ENCODE measurements around the gene LINGO1.

The LINGO1 gene

DNA sequence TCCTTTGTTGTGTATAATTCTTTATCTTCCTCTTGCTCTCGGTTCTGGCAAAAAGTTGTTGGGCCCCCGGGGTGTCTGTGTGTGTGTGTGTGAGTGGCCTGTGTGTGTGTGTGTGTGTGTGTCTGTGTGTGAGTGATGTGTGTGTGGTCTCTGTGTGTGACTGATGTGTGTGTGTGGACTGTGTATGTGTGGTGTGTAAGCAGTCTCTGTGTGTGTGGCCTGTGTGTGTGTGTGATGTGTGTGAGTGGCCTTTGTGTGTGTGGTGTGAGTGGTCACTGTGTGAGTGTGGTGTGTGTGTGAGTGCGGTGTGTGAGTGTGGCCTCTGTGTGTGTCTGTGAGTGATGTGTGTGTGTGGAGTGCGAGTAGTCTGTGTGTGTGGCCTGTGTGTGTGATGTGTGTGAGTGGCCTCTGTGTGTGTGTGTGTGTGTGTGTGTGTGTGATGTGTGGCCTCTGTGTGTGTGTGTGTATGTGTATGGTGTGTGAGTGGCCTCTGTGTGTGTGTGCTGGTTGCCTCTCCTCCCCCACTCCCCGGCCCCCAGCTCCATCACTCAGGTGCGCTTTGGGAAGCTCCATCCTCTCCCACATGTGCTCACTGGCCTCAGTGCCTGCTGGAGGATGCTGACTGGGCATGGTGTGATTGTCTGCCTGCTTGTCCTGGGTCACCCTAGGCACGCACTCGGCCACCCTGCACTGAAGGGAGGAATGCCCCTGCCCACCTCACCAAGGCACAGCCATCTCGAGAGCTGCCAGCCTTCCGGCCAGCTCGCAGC lies 8.8 kb downstream of the LINGO1 start:
- peak overlapping the region; percentile 45 to 78 (median 70) for H3K27ac Mint-ChIP-seq
- TF ChIP-seq, protein P1, sequence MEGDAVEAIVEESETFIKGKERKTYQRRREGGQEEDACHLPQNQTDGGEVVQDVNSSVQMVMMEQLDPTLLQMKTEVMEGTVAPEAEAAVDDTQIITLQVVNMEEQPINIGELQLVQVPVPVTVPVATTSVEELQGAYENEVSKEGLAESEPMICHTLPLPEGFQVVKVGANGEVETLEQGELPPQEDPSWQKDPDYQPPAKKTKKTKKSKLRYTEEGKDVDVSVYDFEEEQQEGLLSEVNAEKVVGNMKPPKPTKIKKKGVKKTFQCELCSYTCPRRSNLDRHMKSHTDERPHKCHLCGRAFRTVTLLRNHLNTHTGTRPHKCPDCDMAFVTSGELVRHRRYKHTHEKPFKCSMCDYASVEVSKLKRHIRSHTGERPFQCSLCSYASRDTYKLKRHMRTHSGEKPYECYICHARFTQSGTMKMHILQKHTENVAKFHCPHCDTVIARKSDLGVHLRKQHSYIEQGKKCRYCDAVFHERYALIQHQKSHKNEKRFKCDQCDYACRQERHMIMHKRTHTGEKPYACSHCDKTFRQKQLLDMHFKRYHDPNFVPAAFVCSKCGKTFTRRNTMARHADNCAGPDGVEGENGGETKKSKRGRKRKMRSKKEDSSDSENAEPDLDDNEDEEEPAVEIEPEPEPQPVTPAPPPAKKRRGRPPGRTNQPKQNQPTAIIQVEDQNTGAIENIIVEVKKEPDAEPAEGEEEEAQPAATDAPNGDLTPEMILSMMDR (IDR thresholded peaks at IDR 0.05; ENCODE audit: unreplicated experiment in 3 of 3): no peak

DNA sequence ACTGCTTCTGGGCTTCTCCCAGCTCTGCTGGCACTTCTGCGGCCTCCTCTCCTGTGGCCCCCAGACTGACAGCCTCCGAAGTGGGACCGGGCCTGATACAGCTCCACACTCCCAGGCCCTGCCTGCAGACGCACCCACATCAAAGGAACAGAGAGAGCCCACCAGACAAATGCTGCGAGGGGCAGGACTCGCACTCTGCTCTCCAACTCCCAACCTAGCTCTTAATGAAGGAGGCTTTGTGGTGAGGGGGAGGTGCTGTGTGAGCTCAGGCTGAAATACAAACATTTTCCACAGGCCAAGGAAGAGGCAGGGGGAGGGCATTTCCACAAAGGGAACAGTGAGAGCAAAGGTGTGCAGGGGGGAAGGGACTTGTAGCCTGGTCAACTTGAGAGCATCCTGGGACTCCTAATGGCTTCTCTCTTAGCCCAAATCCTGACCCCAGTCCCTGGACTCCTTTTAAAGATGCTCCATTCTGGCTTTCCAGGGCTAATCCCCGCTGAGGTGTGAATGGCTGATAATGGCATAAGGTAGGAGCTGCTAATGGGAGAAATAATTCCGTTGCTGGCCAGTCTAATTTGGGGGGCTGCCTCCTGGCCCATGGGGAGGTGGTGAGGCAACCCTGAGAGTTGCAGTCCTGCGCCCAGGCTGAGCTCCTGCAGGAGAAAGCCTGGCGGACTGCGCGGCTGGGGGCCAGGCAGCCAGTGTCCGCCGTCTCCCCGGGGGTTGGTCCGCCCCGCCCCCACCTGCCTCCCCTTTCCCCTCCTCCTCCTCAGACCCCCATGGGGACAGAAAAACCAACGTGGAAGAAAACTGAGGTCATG lies 9.6 kb downstream of the LINGO1 start:
- Mint-ChIP-seq H3K27ac (peak overlapping the region; percentile 45 to 78 (median 70)), H3K36me3 (ENCODE audit: low read depth) (peaks cover 5% of the 10 kb centered on the region), H3K27me3 (ENCODE audit: low read depth) (peaks cover 8% of the 10 kb centered on the region), H3K9me3 (no peaks in the 10 kb centered on the region), H3K4me1 (peaks cover 11% of the 10 kb centered on the region), H3K4me3 (no peak overlapping the region)
- TF ChIP-seq, protein P1 (IDR thresholded peaks at IDR 0.05; ENCODE audit: unreplicated experiment in 3 of 3): no peak

More for the DNA sequence above, 8.8 kb downstream of the LINGO1 start:
- H3K4me1 Mint-ChIP-seq: peaks cover 11% of the 10 kb centered on the region
- peak overlapping the region; percentile 4 to 9 (median 6) for H3K4me3 Mint-ChIP-seq
- no peaks in the 10 kb centered on the region for H3K9me3 Mint-ChIP-seq
- H3K27me3 Mint-ChIP-seq (ENCODE audit: low read depth): peaks cover 8% of the 10 kb centered on the region
- peaks cover 3% of the 10 kb centered on the region for H3K36me3 Mint-ChIP-seq (ENCODE audit: low read depth)

DNA sequence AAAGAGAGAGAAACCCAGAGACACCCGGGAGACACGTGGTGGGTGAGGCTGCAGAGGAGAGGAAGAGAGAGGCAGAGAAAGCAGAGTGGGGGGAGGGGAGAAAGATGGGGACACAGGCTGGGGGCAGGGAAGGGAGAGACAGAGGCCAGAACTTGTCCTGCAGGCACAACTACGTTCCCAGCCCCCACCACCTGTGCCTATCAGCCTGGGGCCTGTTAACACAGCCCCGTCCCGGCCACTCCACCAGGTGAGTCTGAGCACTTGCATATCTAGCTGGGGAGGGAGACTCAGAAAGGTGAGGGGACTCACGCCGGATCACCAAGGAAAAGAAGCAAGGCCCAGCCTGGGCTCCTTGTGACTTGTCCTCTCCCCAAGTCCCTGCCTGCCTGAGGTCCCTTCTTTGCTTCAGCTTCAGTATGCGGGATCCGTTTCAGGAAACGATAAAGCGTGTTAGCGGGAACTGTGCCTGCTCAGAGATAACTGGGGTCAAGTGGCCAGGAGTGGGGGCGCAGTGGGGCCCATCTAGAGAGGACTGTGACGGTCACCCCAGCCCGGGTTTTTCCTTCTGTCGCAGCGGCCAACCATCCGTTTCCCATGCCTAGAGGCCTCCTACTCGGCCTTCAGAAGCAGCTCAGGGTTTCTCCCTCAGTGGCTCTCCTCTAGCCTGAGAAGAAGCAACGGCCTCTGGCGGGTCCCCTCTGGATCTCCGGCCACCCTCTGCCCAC lies 10.3 kb downstream of the LINGO1 start:
- Mint-ChIP-seq H3K27me3 (ENCODE audit: low read depth) (peaks cover under 1% of the 10 kb centered on the region), H3K27ac (peak overlapping the region; percentile 31 to 50 (median 35)), H3K36me3 (ENCODE audit: low read depth) (peaks cover 5% of the 10 kb centered on the region), H3K4me1 (peaks cover 11% of the 10 kb centered on the region), H3K4me3 (no peak overlapping the region), H3K9me3 (no peaks in the 10 kb centered on the region)
- TF ChIP-seq, protein P1 (IDR thresholded peaks at IDR 0.05; ENCODE audit: unreplicated experiment in 3 of 3): no peak

DNA sequence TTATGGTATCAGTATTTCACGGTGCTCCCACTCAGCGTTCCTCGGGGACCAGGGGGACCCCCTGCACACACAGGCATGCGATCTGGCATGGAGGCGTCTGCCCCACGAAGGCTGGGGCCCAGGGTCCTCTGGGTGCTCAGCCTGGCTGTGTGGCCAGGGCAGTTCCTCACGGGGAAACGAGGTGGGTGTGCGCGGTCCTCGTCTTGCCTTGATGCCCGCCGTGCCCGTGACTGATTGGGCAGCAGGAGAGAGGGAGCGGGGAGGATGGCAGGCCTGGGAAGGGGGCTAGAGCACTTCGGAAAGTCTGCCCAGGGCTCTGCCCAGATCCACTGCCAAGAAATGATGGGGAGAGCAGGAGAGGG lies 10.9 kb downstream of the LINGO1 start:
- no peaks in the 10 kb centered on the region for H3K9me3 Mint-ChIP-seq
- H3K36me3 Mint-ChIP-seq (ENCODE audit: low read depth): peaks cover 5% of the 10 kb centered on the region
- no peak overlapping the region for H3K4me3 Mint-ChIP-seq
- H3K4me1 Mint-ChIP-seq: peaks cover 11% of the 10 kb centered on the region
- TF ChIP-seq, protein P1 (IDR thresholded peaks at IDR 0.05; ENCODE audit: unreplicated experiment in 3 of 3): no peak
- peak overlapping the region in 1 of 3 experiments; percentile 50 for H3K27ac Mint-ChIP-seq
- no peaks in the 10 kb centered on the region for H3K27me3 Mint-ChIP-seq (ENCODE audit: low read depth)

DNA sequence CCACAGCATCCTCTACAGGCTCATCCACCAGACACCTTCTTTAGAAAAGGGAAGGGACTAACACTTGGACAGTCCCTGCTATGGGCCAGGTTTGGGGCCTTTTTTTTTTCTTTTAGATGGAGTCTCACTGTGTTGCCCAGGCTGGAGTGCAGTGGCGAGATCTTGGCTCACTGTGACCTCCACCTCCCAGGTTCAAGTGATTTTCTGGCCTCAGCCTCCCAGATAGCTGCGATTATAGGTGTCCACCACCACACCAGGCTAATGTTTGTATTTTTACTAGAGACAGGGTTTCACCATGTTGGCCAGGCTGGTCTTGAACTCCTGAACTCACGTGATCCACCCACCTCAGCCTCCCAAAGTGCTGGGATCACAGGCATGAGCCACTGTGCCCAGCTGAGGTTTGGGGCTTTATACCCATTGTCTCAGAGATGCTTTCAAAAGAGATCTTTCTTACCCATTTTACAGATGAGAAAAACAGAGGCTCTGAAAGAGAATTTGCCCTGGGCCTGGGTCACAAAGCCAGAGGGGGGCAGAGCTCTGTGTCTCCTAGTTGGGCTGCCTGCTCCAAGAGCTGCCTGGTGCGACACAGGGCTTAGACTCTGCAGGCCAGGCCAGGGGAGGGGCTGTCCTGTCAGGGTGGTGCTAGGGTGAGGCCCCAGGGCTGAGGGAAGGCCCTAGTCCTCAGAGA lies 11.6 kb downstream of the LINGO1 start:
- H3K36me3 Mint-ChIP-seq (ENCODE audit: low read depth): peaks cover 5% of the 10 kb centered on the region
- H3K4me3 Mint-ChIP-seq: no peak overlapping the region
- no peaks in the 10 kb centered on the region for H3K9me3 Mint-ChIP-seq
- H3K27ac Mint-ChIP-seq: no peak overlapping the region
- H3K4me1 Mint-ChIP-seq: peaks cover 11% of the 10 kb centered on the region
- TF ChIP-seq, protein P1 (IDR thresholded peaks at IDR 0.05; ENCODE audit: unreplicated experiment in 3 of 3): no peak
- no peaks in the 10 kb centered on the region for H3K27me3 Mint-ChIP-seq (ENCODE audit: low read depth)
